NCI-H2107 treated with DMSO at 0.1 percent for 48 hours (cell line): ENCODE results near the gene FSTL4.

Source experiments
- DNase-seq: peaks from one replicate; lab custom pipeline; 2025; ENCODE audit not compliant: unreplicated experiment; lab: John Stamatoyannopoulos, UW

The FSTL4 gene

GRCh38 chr5:133612249-133612860 is at the start of gene FSTL4:
FSTL4 (minus strand) TSS chr5:133612541.
- no peak for DNase-seq

GRCh38 chr5:133661389-133661788 is 49.0 kb upstream of the FSTL4 start:
- no peak for DNase-seq

GRCh38 chr5:133658327-133658726 is 46.0 kb upstream of the FSTL4 start:
- no peak for DNase-seq

GRCh38 chr5:133657036-133657435 is 44.7 kb upstream of the FSTL4 start:
- no peak for DNase-seq

- DNase-seq, result no peak
Observed at GRCh38 chr5:133655966-133656365, 43.6 kb upstream of the FSTL4 start.

GRCh38 chr5:133653760-133654049 is 41.4 kb upstream of the FSTL4 start:
- DNase-seq, result no peak

GRCh38 chr5:133652951-133653759 is 40.8 kb upstream of the FSTL4 start:
- DNase-seq, result no peak

- no peak for DNase-seq
Observed at GRCh38 chr5:133644000-133644865, 31.9 kb upstream of the FSTL4 start.

GRCh38 chr5:133643365-133643764 is 31.0 kb upstream of the FSTL4 start:
- DNase-seq, result no peak

- DNase-seq, result no peak
Observed at GRCh38 chr5:133642153-133642722, 29.9 kb upstream of the FSTL4 start.

GRCh38 chr5:133641683-133642082 is 29.3 kb upstream of the FSTL4 start:
- no peak for DNase-seq

GRCh38 chr5:133639850-133640528 is 27.6 kb upstream of the FSTL4 start:
- no peak for DNase-seq

- no peak for DNase-seq
Observed at GRCh38 chr5:133638436-133638835, 26.1 kb upstream of the FSTL4 start.

GRCh38 chr5:133637206-133637605 is 24.9 kb upstream of the FSTL4 start:
- no peak for DNase-seq

- no peak for DNase-seq
Observed at GRCh38 chr5:133635051-133635450, 22.7 kb upstream of the FSTL4 start.

GRCh38 chr5:133627180-133627579 is 14.8 kb upstream of the FSTL4 start:
- no peak for DNase-seq

GRCh38 chr5:133624316-133624715 is 12.0 kb upstream of the FSTL4 start:
- no peak for DNase-seq

- no peak for DNase-seq
Observed at GRCh38 chr5:133618141-133618540, 5.8 kb upstream of the FSTL4 start.

GRCh38 chr5:133613743-133614142 is 1.4 kb upstream of the FSTL4 start:
- no peak for DNase-seq

- DNase-seq, result no peak
Observed at GRCh38 chr5:133613184-133613583, 843 bp upstream of the FSTL4 start.
